Stimulated activated CD4-positive, alpha-beta T cell treated with anti-CD3 and anti-CD28 coated beads, Interleukin-4, amount 100 ng/mL, for 48 hours (primary cell): Measurements from ENCODE around the gene HMGCR.
"Not testable (repeated sequence)": the region's sequence is repeated elsewhere in the genome, so short reads cannot be mapped to it uniquely, and the experiment has no call there.

Experiments used
- DNase-seq, 2 donors: peaks; one replicate each; pipeline ENCODE4 v3.0.0-alpha.2; 2020; ENCODE audit warnings: low read depth in 2 of 2

HMGCR gene

DNA sequence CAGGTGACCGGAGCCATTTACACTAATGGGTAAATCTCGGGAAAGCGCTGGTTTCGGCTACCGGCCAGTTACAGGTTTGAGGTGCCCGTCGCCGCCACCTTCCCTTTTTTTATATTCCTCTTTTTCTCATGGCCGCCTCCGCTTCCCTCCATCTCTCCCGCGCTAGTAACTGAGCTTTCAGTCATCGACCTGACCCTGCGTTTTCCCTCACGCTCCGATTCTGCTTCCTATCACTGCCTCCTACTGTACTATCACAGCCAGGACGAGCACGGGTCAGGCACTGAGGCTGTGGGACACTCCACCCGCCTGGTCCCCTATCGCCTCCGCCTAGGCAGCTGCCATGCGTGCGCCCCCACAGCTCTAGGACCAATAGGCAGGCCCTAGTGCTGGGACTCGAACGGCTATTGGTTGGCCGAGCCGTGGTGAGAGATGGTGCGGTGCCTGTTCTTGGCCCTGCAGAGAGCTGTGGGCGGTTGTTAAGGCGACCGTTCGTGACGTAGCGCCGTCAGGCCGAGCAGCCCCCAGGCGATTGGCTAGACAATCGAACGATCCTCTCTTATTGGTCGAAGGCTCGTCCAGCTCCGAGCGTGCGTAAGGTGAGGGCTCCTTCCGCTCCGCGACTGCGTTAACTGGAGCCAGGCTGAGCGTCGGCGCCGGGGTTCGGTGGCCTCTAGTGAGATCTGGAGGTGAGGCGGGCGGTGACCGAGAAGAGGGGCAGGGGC, at the start of gene HMGCR:
HMGCR (plus strand) TSS at position 606 of the 722 bp plus-strand sequence. CDS start 5,386 bp downstream, outside the sequence.
- DNase-seq: peak; percentile 92 to 97

DNA sequence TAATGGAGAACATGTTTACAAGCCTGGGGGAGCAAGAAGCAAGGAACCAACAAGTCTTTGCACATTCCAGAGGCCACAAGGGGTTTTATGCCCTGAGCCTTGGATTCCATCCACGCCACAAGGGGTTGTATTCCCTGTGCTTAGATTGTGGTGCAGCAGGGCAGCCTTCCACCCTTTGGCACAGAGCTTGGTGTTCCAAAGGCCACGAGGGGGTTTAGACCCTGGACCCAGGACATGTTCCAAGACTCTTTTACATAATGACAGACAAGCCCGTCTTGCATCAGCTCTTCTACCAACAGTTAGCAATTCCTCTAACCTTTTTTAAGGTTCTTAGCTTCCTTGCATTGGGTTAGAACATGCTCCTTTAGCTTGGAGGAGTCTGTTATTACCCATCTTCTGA, 45.2 kb upstream of the HMGCR start:
- DNase-seq: not testable (repeated sequence)

DNA sequence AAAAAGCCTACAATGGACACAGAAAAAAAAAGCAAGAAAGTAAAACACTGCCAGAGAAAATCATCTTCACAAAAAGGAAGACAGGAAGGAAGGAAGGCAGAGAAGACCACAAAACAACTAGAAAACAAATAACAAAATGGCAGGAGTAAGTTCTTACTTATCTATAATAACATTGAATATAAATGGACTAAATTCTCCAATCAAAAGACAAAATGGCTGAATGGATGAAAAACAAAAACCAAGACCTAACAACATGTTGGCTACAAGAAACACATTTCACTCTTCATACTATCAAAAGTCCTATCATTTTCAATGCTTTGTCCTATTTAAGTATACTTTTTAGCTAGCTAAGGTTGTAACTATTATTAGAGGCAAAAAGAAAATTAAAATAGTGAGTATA, 36.9 kb upstream of the HMGCR start:
- DNase-seq: no peak

DNA sequence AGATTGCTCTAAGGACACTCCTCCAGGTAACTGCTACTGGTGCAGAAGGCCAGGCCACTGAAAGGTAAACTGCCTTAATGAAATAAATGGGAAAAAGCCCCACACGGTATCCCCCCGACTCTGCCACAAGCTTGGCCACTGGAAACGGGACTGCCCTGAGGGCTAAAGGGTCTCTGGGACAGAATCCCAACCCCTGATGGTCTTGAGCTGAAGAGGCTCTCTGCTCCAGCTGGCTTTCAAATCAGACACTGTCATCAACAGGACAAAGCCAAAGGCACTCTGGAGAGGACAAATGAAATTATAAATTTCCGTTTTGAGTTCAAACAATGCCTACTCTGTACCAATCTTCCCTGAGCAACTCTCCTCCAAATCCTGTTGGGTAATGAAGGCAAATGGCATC, 33.6 kb upstream of the HMGCR start:
- DNase-seq: no peak

DNA sequence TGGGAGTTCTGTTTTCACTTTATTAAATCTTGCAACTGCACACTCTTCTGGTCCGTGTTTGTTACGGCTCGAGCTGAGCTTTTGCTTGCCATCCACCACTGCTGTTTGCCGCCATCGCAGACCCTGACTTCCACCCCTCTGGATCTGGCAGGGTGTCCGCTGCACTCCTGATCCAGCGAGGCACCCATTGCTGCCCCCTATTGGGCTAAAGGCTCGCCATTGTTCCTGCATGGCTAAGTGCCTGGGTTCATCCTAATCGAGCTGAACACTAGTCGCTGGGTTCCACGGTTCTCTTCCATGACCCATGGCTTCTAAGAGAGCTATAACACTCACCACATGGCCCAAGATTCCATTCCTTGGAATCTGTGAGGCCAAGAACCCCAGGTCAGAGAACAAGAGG, 32.5 kb upstream of the HMGCR start:
- DNase-seq: not testable (repeated sequence)

DNA sequence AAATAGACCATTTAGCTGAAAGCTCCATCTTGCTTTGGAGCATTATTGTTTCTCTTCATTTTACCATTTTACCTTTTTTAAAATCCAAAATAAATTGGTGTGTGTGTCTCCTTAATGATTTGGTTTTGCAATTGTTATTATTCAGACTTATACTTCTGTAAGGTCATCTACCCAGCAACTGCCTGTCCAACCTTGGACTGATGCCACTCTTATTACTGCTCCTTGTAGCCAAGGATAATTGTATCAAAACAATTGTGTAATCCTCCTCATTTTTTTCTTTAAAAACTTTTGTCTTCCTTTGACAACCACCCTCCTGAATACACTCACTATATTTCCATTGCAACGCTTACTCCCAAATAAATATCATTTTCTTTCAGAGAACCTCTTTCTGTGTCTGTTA, 30.3 kb upstream of the HMGCR start:
- DNase-seq: no peak

DNA sequence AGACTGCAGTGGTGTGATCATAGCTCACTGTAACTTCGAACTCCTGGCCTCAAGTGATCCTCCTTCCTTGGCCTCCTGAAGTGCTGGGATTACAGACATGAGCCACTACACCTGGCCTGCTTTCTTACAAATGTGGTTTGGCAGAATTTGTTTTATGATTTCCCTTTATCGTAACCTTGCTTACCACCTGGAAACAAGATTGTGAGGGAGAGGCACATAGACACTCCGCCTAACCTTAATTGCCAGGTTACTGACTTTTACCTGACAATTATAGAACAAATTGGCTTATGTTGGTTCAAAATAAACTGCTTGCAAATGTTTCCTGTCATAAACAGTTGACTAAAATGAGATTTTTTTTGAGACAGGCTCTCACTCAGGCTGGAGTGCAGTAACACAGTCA, 26.8 kb upstream of the HMGCR start:
- no peak for DNase-seq

DNA sequence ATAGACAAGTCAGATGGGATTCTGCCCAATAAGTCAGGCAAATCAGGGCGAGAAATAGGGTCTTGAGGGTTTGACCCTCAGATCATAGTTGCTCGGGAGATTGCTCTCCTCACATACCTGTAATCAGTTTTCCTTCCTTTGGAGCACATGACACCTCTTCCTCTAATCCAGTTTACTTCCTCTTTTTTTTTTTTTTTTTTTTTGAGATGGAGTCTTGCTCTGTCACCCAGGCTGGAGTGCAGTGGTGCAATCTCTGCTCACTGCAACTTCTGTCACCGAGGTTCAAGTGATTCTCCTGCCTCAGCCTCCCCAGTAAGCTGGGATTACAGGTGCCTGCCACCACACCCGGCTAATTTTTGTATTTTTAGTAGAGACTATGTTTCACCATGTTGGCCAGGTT, 17.9 kb upstream of the HMGCR start:
- not testable (repeated sequence) for DNase-seq

DNA sequence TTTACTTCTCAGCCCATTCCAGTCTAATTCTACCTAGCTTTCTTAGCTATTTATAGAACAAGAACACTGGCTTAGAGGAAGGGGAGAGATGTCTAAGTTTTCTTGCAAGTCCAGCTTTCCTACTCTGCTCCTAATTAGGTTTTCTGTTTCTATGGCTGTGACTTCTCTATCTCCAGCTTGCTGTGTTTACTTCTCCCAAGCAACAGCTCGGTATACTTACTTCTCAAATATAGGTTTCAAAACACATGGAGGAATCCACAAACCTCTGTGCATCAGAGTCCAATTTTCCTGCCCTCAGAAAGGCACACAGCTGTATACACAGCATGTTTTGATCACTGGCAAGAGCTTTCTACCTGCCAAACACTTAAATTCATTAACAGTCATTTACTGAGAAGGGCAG, 17.4 kb upstream of the HMGCR start:
- DNase-seq: no peak

DNA sequence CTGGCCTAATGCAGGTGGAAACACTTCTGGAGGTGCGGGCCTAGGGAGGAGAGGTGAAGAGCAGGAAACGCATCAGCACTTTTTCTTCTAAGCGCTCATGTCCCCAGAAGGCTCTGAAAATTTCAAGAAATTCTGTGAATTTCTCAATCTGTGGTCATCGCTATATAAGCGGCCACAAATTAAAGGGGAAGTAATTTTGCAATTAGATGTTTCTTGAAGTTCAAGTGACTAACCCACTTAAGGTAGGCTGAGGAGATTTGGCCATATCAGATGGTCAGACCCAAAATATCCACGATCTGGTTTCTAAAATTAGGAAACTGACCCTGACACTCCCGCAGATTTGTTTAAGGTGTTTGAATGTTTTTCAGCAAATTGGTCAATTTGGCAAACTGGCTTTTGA, 16.6 kb upstream of the HMGCR start:
- no peak for DNase-seq

DNA sequence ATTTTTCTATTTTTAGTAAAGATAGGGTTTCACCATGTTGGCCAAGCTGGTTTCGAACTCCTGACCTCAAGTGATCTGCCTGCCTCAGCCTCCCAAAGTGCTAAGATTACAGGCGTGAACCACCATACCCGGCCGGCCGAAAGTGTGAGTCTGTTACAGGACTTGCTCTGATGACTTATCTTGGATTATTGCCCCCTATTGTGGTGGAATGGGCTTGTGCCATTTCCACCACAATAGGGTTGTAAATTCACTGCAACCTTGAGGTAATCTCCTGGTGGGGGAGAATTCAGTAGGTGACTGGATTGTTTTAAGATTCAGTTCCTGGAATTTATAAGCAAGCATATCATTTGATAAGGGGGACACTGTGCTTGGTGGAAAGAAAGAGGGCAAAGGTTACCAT, 15.0 kb upstream of the HMGCR start:
- no peak for DNase-seq

DNA sequence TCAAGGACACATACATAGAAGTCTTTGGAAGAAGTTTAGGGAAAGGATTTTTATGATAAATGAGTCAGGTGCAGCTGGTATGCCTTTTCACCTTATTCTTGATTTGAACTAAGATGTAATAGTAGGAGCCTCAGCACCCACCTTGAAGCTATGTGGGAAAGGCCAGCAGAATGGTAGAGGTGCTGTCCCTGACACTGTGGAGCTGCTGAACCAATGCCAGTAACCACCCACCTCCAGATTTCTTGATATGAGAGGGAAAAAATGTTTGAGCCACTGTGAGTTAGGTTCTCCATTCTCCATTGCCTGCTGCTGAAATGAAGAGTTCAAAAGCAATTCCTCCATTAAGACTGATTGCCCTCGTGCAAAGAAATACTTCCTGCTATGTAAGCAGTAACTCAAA, 12.2 kb upstream of the HMGCR start:
- peak; percentile 33 to 40 for DNase-seq

DNA sequence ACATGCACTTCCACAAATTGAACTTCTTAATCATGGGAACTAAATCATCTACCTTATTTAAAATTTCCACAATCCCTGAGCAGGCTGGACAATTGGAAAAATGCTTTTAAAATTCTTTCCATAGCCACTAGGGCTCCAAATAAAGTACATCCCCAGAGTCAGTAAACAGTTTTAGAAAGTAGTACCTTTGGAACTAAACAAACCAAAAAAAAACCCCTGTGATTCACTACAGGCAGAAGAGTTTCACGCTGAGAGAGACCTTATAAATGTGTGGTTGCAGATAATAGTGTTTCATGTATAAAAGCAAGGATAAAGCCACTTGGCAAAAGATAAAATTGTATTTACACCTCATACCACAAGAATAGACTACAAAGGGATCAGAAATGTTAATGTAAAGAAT, 11.8 kb upstream of the HMGCR start:
- no peak for DNase-seq

DNA sequence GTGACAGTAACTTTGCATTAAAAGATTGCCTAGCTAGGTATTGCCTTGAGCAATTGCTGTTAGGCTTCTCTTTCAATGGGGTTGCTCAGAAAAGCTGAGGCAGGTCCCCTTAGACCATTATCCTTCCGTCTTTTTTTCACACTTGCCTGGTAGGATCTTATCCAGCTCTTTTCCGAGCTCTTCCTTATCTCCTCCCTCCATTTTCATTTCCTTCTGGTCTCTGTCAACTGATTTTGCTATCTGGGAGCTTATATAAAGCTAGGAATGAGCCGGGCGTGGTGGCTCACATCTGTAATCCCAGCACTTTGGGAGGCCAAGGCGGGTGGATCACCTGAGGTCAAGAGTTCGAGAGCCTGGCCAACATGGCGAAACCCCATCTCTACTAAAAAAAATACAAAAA, 6.6 kb upstream of the HMGCR start:
- DNase-seq: no peak

DNA sequence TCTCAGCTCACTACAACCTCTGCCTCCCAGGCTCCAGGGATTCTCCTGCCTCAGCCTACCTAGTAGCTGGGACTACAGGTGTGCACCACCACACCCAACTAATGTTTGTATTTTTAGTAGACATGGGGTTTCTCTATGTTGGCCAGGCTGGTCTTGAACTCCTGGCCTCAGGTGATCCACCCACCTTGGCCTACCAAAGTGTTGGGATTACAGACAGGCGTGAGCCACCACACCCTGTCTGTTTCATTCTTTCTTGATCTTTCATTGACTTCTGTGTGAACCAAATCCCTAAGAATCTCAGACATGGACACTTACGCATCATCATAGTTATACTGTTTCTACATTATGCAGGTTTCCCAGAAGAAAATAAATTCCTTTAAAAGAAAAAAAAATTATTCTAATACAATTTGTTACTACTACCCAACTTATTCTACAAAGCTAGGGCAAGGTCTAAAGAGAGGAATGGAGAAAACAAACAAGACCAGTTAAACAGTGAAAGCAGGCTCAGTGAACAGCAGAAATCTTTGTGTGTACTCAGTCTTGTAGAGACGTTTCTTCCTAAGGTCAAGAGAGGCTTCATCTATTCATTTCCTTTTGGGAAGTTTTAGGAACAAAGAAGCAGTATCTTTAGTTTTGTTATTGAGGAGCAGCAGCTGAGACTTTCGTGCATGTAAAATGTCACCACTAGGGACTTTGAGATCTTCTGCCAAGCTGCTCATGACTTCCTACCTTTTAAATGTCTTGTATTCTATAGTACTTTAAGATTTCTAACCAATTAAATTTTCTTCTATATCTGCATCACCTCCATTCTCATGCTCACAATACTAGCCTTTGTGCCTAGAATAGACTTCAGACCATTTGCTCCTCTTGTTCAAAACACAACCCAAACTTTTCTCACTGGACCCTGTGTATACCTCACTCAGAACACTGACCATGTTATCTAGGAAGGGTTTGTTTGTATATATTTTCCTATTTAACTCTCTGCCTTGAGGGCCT, 5.6 kb upstream of the HMGCR start:
- no peak for DNase-seq

DNA sequence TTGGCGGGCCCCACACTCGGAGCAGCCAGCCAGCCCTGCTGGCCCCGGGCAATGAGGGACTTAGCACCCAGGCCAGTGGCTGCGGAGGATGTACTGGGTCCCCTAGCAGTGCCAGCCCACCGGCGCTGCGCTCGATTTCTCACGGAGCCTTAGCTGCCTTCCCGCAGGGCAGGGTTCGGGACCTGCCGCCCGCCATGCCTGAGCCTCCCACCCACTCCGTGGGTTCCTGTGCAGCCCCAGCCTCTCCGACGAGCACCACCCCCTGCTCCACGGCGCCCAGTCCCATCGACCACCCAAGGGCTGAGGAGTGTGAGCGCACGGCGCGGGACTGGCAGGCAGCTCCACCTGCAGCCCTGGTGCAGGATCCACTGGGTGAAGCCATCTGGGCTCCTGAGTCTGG, 3.3 kb upstream of the HMGCR start:
- DNase-seq: not testable (repeated sequence)

DNA sequence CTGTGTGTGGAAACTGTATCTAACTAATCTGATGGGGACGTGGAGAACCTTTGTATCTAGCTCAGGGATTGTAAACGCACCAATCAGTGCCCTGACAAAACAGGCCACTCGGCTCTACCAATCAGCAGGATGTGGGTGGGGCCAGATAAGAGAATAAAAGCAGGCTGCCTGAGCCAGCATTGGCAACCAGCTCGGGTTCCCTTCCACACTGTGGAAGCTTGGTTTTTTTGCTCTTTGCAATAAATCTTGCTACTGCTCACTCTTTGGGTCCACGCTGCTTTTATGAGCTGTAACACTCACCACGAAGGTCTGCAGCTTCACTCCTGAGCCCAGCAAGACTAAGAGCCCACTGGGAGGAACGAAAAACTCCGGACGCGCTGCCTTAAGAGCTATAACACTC, 2.6 kb upstream of the HMGCR start:
- not testable (repeated sequence) for DNase-seq

DNA sequence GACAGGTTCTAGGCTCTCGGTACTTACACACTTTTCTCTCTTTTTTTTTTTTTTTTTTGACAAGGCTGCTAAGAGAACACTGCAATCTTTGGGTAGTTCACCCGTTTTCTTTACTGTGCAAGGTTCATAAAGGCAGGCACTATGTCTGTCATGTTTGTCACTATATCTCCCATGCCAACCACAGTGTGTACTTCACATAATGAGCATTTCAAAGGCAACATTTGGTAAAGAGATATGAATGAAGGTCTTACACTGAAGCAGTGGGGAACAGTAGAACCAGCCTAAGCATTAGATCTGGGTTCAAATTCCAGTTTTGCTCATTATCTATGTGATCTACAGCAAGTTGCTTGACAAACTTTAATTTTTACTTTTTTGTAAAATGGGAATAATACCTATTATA, 1.5 kb upstream of the HMGCR start:
- DNase-seq: no peak

DNA sequence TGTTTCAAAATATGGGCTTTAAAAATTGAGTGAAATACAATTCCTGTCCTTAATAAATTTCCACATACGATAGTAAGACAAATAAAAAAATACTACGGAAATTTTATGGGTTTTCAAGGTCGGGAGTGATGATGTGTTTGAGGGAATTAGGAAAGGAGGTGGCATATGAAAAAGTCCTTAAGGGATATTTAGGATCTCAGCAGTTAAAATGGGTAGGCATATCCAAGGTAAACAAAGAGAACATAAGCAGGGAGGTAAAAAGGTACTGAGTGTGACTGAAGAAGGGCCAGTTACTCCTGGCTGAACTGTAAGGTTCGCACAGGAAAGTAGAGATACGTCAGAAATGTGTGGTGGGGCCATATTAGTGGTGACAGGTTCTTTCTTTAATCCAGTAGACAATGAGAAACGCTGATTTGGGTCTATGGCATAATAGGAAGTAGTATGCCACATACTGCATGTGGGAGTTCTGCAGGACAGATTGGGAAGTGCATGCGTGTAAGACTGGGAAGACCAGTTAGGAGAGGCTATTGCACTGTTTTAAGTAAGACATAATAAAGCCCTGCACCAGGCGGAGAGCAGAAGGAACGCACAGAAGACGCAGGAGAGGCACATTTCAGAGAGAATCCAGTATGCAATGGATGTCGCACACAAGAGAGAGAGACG, 937 bp upstream of the HMGCR start:
- no peak for DNase-seq

DNA sequence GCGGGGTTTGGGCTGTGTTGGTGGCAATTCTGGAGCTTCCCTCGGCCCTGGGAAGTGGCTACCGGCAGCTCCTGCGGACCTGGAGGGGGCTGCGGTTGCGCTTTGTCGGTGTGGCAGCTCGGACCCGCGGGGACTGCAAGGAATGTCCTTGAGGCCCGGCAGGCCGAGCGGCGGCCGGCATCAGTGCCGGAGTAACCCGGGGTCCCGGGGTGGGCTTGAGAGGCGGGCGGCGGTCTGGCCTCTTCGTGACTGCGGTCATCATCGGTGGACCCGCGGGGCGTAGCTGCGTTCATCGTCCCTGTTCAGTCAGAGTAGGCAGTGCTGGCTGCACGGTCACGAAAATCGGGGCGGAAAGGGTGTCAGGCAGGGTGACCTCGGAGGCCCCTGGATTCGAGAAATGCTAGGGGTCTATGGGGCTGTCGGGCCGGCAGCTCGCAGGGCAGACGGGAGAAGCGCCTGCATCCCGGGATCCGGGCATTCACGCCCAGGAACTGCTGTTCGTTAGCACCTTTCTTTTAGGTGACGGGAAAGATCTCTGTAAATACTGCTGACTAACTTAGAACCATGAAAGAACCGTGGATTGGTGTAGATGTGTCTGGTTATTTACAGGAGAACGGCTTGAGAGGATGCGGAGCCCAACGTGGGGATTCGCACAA, 474 bp downstream of the HMGCR start:
- peak; percentile 27 for DNase-seq

DNA sequence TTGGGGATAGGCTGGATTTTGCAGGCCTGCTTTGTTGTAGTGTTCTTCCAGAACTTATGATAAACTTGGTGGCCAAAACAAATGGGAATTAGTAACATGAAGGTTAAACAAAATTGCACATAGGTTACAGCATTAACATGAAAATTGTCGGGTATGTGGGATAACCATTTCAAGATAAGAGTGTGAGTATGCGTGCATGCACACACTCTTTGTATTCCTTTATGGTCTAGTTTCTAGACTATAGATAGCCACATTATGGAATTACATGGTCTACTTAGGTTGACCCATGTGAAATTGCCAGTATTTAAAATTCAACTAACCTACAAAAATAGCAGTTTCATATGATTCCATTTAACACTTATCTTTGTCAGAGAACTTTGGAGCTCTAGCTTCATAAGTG, 1.4 kb downstream of the HMGCR start:
- DNase-seq: no peak
